ENCODE data around the gene PTPRG. TPM values are rescaled to one million over a fixed set of nuclear protein-coding genes. Genes with fewer than 3 reads are reported as not detected.
A peak's percentile ranks its signal among the peaks of the same experiment; 100 is the strongest.

Gene PTPRG
- total and polyA plus RNA-seq, 2 donors (not counting 3 experiments of a cell fraction or from before 2014, with no cell fraction given) = 8.9 to 39.1 TPM

GRCh38 chr3:62316525-62316924 lies 755.2 kb downstream of the PTPRG start:
- Histone ChIP-seq H3K4me2 (ENCODE audit: insufficient read depth, low read length) (no peak overlapping the region), H2AFZ (ENCODE audit: low read depth, low read length) (no peak overlapping the region), H3K79me2 (ENCODE audit: control insufficient read depth, insufficient read depth, low read length) (no peaks in the 10 kb centered on the region), H3K4me1 (ENCODE audit: control insufficient read depth, extremely low read depth, insufficient read depth, low read length) (peaks cover 9% of the 10 kb centered on the region), H3K9ac (replicated peaks; ENCODE audit: extremely low read depth, insufficient read depth, low read length) (no peak overlapping the region), H3K9me1 (replicated peaks; ENCODE audit: control insufficient read depth, extremely low read depth, insufficient read depth, low read length) (no peaks in the 10 kb centered on the region), H4K20me1 (replicated peaks; ENCODE audit: control insufficient read depth, extremely low read depth, insufficient read depth, low read length) (no peaks in the 10 kb centered on the region), H3K27ac (ENCODE audit: insufficient read depth, low read depth, low read length) (no peak overlapping the region), H3K9me3 (replicated peaks; ENCODE audit: control insufficient read depth, insufficient read depth, low read length) (no peaks in the 10 kb centered on the region), H3K36me3 (ENCODE audit: control insufficient read depth in 2 of 2, extremely low read depth in 1 of 2, insufficient read depth in 2 of 2, low read length in 2 of 2) (no peaks in the 10 kb centered on the region), H3K27me3 (ENCODE audit: control insufficient read depth in 2 of 2, insufficient read depth in 2 of 2, low read length in 2 of 2) (no peaks in the 10 kb centered on the region), H3K4me3 (replicated peaks in 1 of 3; ENCODE audit: insufficient read depth in 1 of 3, low read depth in 1 of 3, low read length in 3 of 3) (no peak overlapping the region)
- POLR2A ChIA-PET = no interaction called here
- no TSS peak for BruUV-seq (replicated peaks)
- DNase-seq (ENCODE audit: low read depth, low spot score) = no peak
- no peak for FAIRE-seq
- dilution Hi-C loops (cut with MboI; ENCODE audit: extremely low pct_ligation_motif_present, low sequenced_read_pairs) = no loop called here
- CTCF ChIA-PET = interaction anchor here (1.2 to 1.6 kb wide), 2 partner anchors 13 to 15 kb away, joined by 3 to 5 read pairs; no protein-coding TSS in a partner anchor
- intact Hi-C loops (cut with micrococcal nuclease) = loop anchor here (5.0 kb wide), 1 partner anchor 246 kb away; no protein-coding TSS in a partner anchor
- no peak for TF ChIP-seq POLR2AphosphoS5 (IDR thresholded peaks at IDR 0.05; ENCODE audit: insufficient read depth, low read depth, low read length)

DNA sequence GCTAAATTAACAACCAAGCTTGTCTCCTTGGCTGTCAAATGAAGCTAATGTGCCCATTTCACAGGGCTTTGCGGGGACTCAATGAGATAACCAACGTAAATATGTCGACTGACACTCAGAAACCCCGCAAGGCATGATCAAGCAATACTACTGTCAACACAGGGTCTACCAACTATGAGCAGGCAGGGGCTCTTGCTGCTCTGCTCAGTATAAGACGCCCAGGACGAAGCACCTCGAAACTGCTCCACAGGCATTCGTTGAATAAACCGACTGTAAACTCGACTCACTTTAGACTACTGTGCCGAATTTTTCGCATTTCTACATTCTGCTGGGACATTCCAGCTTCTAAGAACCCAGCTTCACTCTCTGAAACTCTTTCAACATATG lies 757.0 kb downstream of the PTPRG start:
- Histone ChIP-seq H3K4me3 (replicated peaks in 1 of 3; ENCODE audit: insufficient read depth in 1 of 3, low read depth in 1 of 3, low read length in 3 of 3) (peak overlapping the region; percentile 71 to 85 (median 81)), H3K9me1 (replicated peaks; ENCODE audit: control insufficient read depth, extremely low read depth, insufficient read depth, low read length) (no peaks in the 10 kb centered on the region), H3K9me3 (replicated peaks; ENCODE audit: control insufficient read depth, insufficient read depth, low read length) (no peaks in the 10 kb centered on the region), H3K4me1 (ENCODE audit: control insufficient read depth, extremely low read depth, insufficient read depth, low read length) (peaks cover 9% of the 10 kb centered on the region), H3K4me2 (ENCODE audit: insufficient read depth, low read length) (peak overlapping the region; percentile 92), H3K27ac (ENCODE audit: insufficient read depth, low read depth, low read length) (peak overlapping the region; percentile 39), H4K20me1 (replicated peaks; ENCODE audit: control insufficient read depth, extremely low read depth, insufficient read depth, low read length) (no peaks in the 10 kb centered on the region), H3K27me3 (ENCODE audit: control insufficient read depth in 2 of 2, insufficient read depth in 2 of 2, low read length in 2 of 2) (no peaks in the 10 kb centered on the region), H2AFZ (ENCODE audit: low read depth, low read length) (peak overlapping the region; percentile 99), H3K36me3 (ENCODE audit: control insufficient read depth in 2 of 2, extremely low read depth in 1 of 2, insufficient read depth in 2 of 2, low read length in 2 of 2) (no peaks in the 10 kb centered on the region), H3K79me2 (ENCODE audit: control insufficient read depth, insufficient read depth, low read length) (no peaks in the 10 kb centered on the region), H3K9ac (replicated peaks; ENCODE audit: extremely low read depth, insufficient read depth, low read length) (no peak overlapping the region)
- TSS peak; percentile 57 for BruUV-seq (replicated peaks)
- FAIRE-seq (no peak), DNase-seq (ENCODE audit: low read depth, low spot score) (no peak)
- ChIA-PET CTCF (interaction anchor here (1.2 to 1.5 kb wide), 3 partner anchors 11 to 18 kb away, joined by 4 to 8 read pairs (median 4); no protein-coding TSS in a partner anchor), POLR2A (no interaction called here)
- intact Hi-C loops (cut with micrococcal nuclease) (loop anchor here (2.0 to 5.0 kb wide), 3 partner anchors 118 to 288 kb away; no protein-coding TSS in a partner anchor), dilution Hi-C loops (cut with MboI; ENCODE audit: extremely low pct_ligation_motif_present, low sequenced_read_pairs) (no loop called here)
- TF ChIP-seq FOS (IDR thresholded peaks at IDR 0.05; ENCODE audit: borderline replicate concordance, insufficient read depth, low read length) (no peak), POLR2A (IDR thresholded peaks at IDR 0.05; ENCODE audit: low read depth, low read length) (no peak), CTCF (IDR thresholded peaks at IDR 0.05; ENCODE audit: extremely low read depth in 1 of 2, insufficient read depth in 1 of 2, low read depth in 1 of 2, low read length in 2 of 2) (no peak)
